Natural killer cell (primary cell): ENCODE results near the gene TRIM37. TPM values are rescaled to one million over a fixed set of nuclear protein-coding genes. Genes with fewer than 3 reads are reported as not detected.
A peak's percentile ranks its signal among the peaks of the same experiment; 100 is the strongest.

ENCODE experiments used
- ATAC-seq, 3 donors: fragments of 150-1000 bp in 2 of 3; fragments of 200-7000 bp in 1 of 3; cut with Tn5 transposase; 1 replicate in 1 of 3; 2 replicates in 2 of 3; pipeline ENCODE4 v1.10.0; 2021; ENCODE audit warnings: mild to moderate bottlenecking in 2 of 3, moderate library complexity in 2 of 3
- DNase-seq, 2 donors: peaks; one replicate each; pipeline versions ENCODE4 v3.0.0 to v3.0.0-alpha.2; 2013 to 2021; ENCODE audit warnings: mixed read lengths in 1 of 2
- H3K27ac ChIP-seq: one replicate; pipeline ENCODE4 v1.5.1; 2013; ENCODE audit warnings: mild to moderate bottlenecking, low read length
- H3K27me3 ChIP-seq: one replicate; pipeline ENCODE4 v1.6.1; 2013; ENCODE audit warnings: low read length; ENCODE audit not compliant: control insufficient read depth, insufficient read depth
- H3K36me3 ChIP-seq: one replicate; pipeline ENCODE4 v1.6.1; 2013; ENCODE audit warnings: low read length; ENCODE audit not compliant: control insufficient read depth, insufficient read depth
- H3K4me1 ChIP-seq: one replicate; pipeline ENCODE4 v1.6.1; 2013; ENCODE audit warnings: low read length; ENCODE audit not compliant: control insufficient read depth, insufficient read depth
- H3K4me3 ChIP-seq: one replicate; pipeline ENCODE4 v1.5.1; 2013; ENCODE audit warnings: low read length
- H3K9me3 ChIP-seq: one replicate; pipeline ENCODE4 v1.6.1; 2013; ENCODE audit warnings: low read length; ENCODE audit not compliant: control insufficient read depth, insufficient read depth
- H3K27ac Mint-ChIP-seq, 2 donors: one replicate each; pipeline ENCODE4 v1.8.0; 2022; ENCODE audit warnings: mild to moderate bottlenecking in 2 of 2, mixed read lengths in 2 of 2, moderate library complexity in 1 of 2
- H3K27me3 Mint-ChIP-seq, 2 donors: one replicate each; pipeline ENCODE4 v1.8.0; 2022; ENCODE audit warnings: low read depth in 2 of 2, mixed read lengths in 2 of 2
- H3K36me3 Mint-ChIP-seq: one replicate; pipeline ENCODE4 v1.8.0; 2022; ENCODE audit warnings: mixed read lengths
- H3K4me1 Mint-ChIP-seq, 2 donors: one replicate each; pipeline ENCODE4 v1.8.0; 2022; ENCODE audit warnings: mixed read lengths in 2 of 2
- H3K4me3 Mint-ChIP-seq: one replicate; pipeline ENCODE4 v1.8.0; 2022; ENCODE audit warnings: mild to moderate bottlenecking, moderate library complexity, mixed read lengths
- H3K9me3 Mint-ChIP-seq, 2 donors: one replicate each; pipeline ENCODE4 v1.8.0; 2022; ENCODE audit warnings: mixed read lengths in 2 of 2
- WGBS: methylation state at CpG from one replicate; pipeline ENCODE4 v1.1.7; 2013; ENCODE audit warnings: missing lambda C conversion rate; ENCODE audit not compliant: insufficient coverage; 5-methylcytosine and 5-hydroxymethylcytosine counted together
- intact Hi-C: fragments of 100-400 bp; cut with micrococcal nuclease; formaldehyde crosslinking; loops from one replicate; pipeline ENCODE4 v1.14.2; 2022
- total RNA-seq, 4 donors: library from RNA; stranded (reverse); fragments of 120-200 nt in 1 of 4; gene quantifications; one replicate each; pipeline versions ENCODE4 v1.2.3 to v1.2.4, GENCODE V29; 2013 to 2022
- TF ChIP-seq, protein P1 (sequence below): fragments of 200-600 bp; IDR thresholded peaks from one replicate; pipeline ENCODE4 v1.8.0; 2022; ENCODE audit warnings: antibody characterized with exemption

The TRIM37 gene
- total RNA-seq, 3 donors from 2014 or later (not counting 1 experiment from before 2014, with no cell fraction given) = 20.4 to 26.1 (median 21.9) TPM

DNA sequence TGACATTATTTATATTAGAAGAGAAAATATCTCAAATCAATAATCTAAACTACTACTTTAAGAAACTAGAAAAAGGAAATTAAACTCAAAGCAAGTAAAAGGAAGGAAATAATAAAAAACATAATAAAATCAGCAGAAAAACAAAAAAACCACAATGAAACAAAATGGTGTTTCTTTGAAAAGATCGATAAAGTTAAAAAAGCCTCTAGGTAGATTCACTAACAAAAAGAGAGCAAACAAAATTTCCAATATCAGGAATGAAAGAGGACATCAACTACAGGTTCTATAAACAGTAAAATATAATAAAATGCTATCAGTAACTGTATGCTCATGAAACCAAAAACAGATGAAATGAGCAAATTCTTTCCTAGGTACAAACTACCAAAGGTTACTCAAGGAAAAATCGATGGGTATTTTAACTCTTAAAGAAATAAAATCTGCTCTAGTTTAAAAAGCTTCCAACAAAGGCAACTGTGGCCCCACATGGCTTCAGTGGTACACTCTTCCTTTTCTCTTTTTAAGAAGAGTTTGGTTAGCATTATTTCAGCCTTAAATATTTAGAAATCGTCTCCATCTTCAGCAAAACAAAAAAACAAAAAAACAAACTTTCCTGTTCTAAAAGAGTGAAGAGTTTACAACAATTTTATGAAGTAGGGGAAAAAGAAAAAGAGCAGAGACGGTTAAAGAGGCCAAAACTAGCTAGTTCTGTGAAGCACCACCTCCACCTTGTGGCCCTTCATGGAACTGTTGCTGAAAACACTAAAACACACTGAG is 102.2 kb downstream of the TRIM37 start:
- H3K4me1 ChIP-seq = peaks cover 6% of the 10 kb centered on the region
- Mint-ChIP-seq H3K4me3 (no peak overlapping the region), H3K4me1 (no peaks in the 10 kb centered on the region), H3K27me3 (no peaks in the 10 kb centered on the region), H3K36me3 (no peaks in the 10 kb centered on the region), H3K9me3 (no peaks in the 10 kb centered on the region), H3K27ac (no peak overlapping the region)
- ATAC-seq = peak; percentile 71 to 85 (median 78)
- TF ChIP-seq, protein P1, sequence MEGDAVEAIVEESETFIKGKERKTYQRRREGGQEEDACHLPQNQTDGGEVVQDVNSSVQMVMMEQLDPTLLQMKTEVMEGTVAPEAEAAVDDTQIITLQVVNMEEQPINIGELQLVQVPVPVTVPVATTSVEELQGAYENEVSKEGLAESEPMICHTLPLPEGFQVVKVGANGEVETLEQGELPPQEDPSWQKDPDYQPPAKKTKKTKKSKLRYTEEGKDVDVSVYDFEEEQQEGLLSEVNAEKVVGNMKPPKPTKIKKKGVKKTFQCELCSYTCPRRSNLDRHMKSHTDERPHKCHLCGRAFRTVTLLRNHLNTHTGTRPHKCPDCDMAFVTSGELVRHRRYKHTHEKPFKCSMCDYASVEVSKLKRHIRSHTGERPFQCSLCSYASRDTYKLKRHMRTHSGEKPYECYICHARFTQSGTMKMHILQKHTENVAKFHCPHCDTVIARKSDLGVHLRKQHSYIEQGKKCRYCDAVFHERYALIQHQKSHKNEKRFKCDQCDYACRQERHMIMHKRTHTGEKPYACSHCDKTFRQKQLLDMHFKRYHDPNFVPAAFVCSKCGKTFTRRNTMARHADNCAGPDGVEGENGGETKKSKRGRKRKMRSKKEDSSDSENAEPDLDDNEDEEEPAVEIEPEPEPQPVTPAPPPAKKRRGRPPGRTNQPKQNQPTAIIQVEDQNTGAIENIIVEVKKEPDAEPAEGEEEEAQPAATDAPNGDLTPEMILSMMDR = peak; percentile 96
- peak; percentile 56 to 86 for DNase-seq
- no peak overlapping the region for H3K4me3 ChIP-seq
- no peaks in the 10 kb centered on the region for H3K9me3 ChIP-seq
- H3K36me3 ChIP-seq = peaks cover 4% of the 10 kb centered on the region
- no peak overlapping the region for H3K27ac ChIP-seq
- intact Hi-C loops = loop anchor here (1.0 to 2.0 kb wide), 4 partner anchors 293 to 486 kb away; no protein-coding TSS in a partner anchor
- no peaks in the 10 kb centered on the region for H3K27me3 ChIP-seq
- 26% methylated on average over 2 of the region's 4 CpGs for WGBS

- TF ChIP-seq, protein P1 = no peak
- Mint-ChIP-seq H3K4me1 (no peaks in the 10 kb centered on the region), H3K36me3 (no peaks in the 10 kb centered on the region), H3K27me3 (no peaks in the 10 kb centered on the region), H3K9me3 (no peaks in the 10 kb centered on the region), H3K27ac (no peak overlapping the region), H3K4me3 (no peak overlapping the region)
- intact Hi-C loops = loop anchor here (2.0 kb wide), 1 partner anchor 427 kb away; no protein-coding TSS in a partner anchor
- ATAC-seq (no peak), DNase-seq (no peak)
- peaks cover 6% of the 10 kb centered on the region for H3K4me1 ChIP-seq
- no peak overlapping the region for H3K4me3 ChIP-seq
- WGBS = no CpG with 5 or more reads among the region's 1 CpG
- H3K27ac ChIP-seq = no peak overlapping the region
- peaks cover 6% of the 10 kb centered on the region for H3K36me3 ChIP-seq
- no peaks in the 10 kb centered on the region for H3K9me3 ChIP-seq
- no peaks in the 10 kb centered on the region for H3K27me3 ChIP-seq
Observed at GRCh38 chr17:59003860-59004259, 102.8 kb downstream of the TRIM37 start.

DNA sequence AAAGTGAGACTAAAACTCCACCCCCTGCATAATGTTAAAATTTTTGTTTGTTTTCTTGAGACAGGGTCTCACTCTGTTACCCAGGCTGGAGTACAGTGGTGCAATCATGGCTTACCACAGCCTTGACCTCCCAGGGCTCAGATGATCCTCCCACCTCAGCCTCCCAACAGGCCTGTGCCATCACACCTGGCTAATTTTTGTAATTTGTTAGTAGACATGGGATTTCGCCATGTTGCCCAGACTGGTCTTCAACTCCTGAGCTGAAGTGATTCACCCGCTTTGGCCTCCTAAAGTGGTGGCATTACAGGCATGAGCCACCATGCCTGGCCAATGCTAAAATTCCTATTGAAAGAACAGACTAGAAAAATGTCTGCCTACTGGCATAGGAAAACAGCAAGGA is 103.8 kb downstream of the TRIM37 start:
- intact Hi-C loops = no loop called here
- Histone ChIP-seq H3K27ac (no peak overlapping the region), H3K9me3 (no peaks in the 10 kb centered on the region), H3K4me3 (no peak overlapping the region), H3K36me3 (peaks cover 13% of the 10 kb centered on the region), H3K4me1 (peaks cover 6% of the 10 kb centered on the region), H3K27me3 (no peaks in the 10 kb centered on the region)
- 100% methylated on average over 2 of the region's 2 CpGs for WGBS
- Mint-ChIP-seq H3K27ac (no peak overlapping the region), H3K4me3 (no peak overlapping the region), H3K36me3 (peaks cover 10% of the 10 kb centered on the region), H3K4me1 (no peaks in the 10 kb centered on the region), H3K27me3 (no peaks in the 10 kb centered on the region), H3K9me3 (no peaks in the 10 kb centered on the region)
- DNase-seq (no peak), ATAC-seq (no peak)
- TF ChIP-seq, protein P1 = no peak
